K562 (cell line): Measurements from ENCODE around the gene SPPL3. TPM values are rescaled to one million over a fixed set of nuclear protein-coding genes. Genes with fewer than 3 reads are reported as not detected.

Experiments used
- ATAC-seq: fragments of 200-7000 bp; cut with Tn5 transposase; 3 replicates; pipeline ENCODE4 v1.9.1; 2020; ENCODE audit warnings: moderate library complexity
- BruUV-seq: library from RNA; stranded (reverse); fragments of 400-500 nt; replicated peaks from 2 replicates; lab custom pipeline; 2021; lab: Mats Ljungman, UMichigan
- CTCF ChIA-PET: fragments of 300-600 bp; formaldehyde crosslinking; extraction: SDS; loops from one replicate; lab custom pipeline; 2021; ENCODE audit warnings: low intra/inter-chr PET ratio; lab: Yijun Ruan, JAX
- POLR2A ChIA-PET: fragments of 300-600, 350-650 bp; sonication (Branson Sonifier 250); formaldehyde crosslinking; extraction: SDS; loops from one replicate; lab custom pipeline; 2021; ENCODE audit warnings: antibody characterized with exemption, inconsistent platforms; lab: Yijun Ruan, JAX
- DNase-seq, 4 experiments: peaks; one replicate each; pipeline versions ENCODE4 v3.0.0 to v3.0.0-alpha.2; 2011 to 2018; ENCODE audit warnings: low spot score in 3 of 4, mixed read lengths in 3 of 4; ENCODE audit errors: extremely low read depth in 1 of 4
- FAIRE-seq: peaks from 2 replicates; lab custom pipeline; 2011; peaks lifted over from hg19 to GRCh38; lab: Jason Lieb, UNC
- H2AFZ ChIP-seq: 2 replicates; pipeline ENCODE4 v1.6.0; 2011; ENCODE audit warnings: low read depth, low read length, control low read depth, inconsistent platforms
- H3K27ac ChIP-seq: fragments of 200-600 bp; 3 replicates; pipeline ENCODE4 v1.8.0; 2011; ENCODE audit warnings: low read depth, mild to moderate bottlenecking, control low read depth, inconsistent platforms, low read length, moderate library complexity, mixed read lengths; ENCODE audit errors: extremely low read depth
- H3K27me3 ChIP-seq, 2 experiments: fragments of 300-600 bp in 1 of 2; 2 replicates in 1 of 2; 3 replicates in 1 of 2; pipeline versions ENCODE4 v1.6.0 to v1.8.0; 2011; ENCODE audit warnings: inconsistent platforms in 2 of 2, low read length in 2 of 2, mild to moderate bottlenecking in 1 of 2, mixed read lengths in 1 of 2, moderate library complexity in 1 of 2; ENCODE audit not compliant: control insufficient read depth in 2 of 2, insufficient read depth in 2 of 2
- H3K36me3 ChIP-seq: fragments of 300-600 bp; 3 replicates; pipeline ENCODE4 v1.8.0; 2011; ENCODE audit warnings: mild to moderate bottlenecking, low read length, inconsistent platforms; ENCODE audit not compliant: control insufficient read depth, insufficient read depth
- H3K4me1 ChIP-seq, 2 experiments: fragments of 200-600 bp in 1 of 2; replicated peaks in 1 of 2; 2 replicates in 1 of 2; 3 replicates in 1 of 2; pipeline versions ENCODE4 v1.5.1 to v1.8.0; 2011; ENCODE audit warnings: inconsistent platforms in 2 of 2, low read length in 2 of 2, mild to moderate bottlenecking in 1 of 2, mixed read lengths in 1 of 2, moderate library complexity in 1 of 2; ENCODE audit not compliant: control insufficient read depth in 2 of 2, insufficient read depth in 2 of 2
- H3K4me2 ChIP-seq: 2 replicates; pipeline ENCODE4 v1.6.1; 2011; ENCODE audit warnings: low read length, control low read depth, inconsistent platforms, mixed read lengths; ENCODE audit not compliant: insufficient read depth
- H3K4me3 ChIP-seq: fragments of 200-600 bp; sonication (generic), shearing (Covaris generic); 2 replicates; pipeline ENCODE4 v1.5.1; 2016; ENCODE audit warnings: control low read depth, inconsistent platforms
- H3K79me2 ChIP-seq: fragments of 200-600 bp; 3 replicates; pipeline ENCODE4 v1.8.0; 2011; ENCODE audit warnings: low read length, inconsistent platforms; ENCODE audit not compliant: control insufficient read depth, insufficient read depth
- H3K9ac ChIP-seq, 2 experiments: 2 replicates each; pipeline versions ENCODE4 v1.6.0 to v1.6.1; 2011; ENCODE audit warnings: low read depth in 2 of 2, low read length in 2 of 2, control low read depth in 1 of 2, inconsistent platforms in 1 of 2, mild to moderate bottlenecking in 1 of 2, mixed read lengths in 1 of 2; ENCODE audit not compliant: insufficient read depth in 1 of 2
- H3K9me1 ChIP-seq: one replicate; pipeline ENCODE4 v1.6.0; 2011; ENCODE audit warnings: inconsistent platforms, mild to moderate bottlenecking, low read length, moderate library complexity; ENCODE audit not compliant: control insufficient read depth, insufficient read depth
- H3K9me3 ChIP-seq: replicated peaks from 2 replicates; pipeline ENCODE4 v1.5.1; 2011; ENCODE audit warnings: low read depth, low read length, inconsistent platforms; ENCODE audit not compliant: control insufficient read depth, insufficient read depth
- H4K20me1 ChIP-seq: replicated peaks from 2 replicates; pipeline ENCODE4 v1.6.1; 2011; ENCODE audit warnings: low read length, inconsistent platforms, mixed read lengths; ENCODE audit not compliant: control insufficient read depth, insufficient read depth
- BCOR ChIP-seq: fragments of 450-650 bp; IDR thresholded peaks from 2 replicates; pipeline ENCODE4 v1.6.1; 2016
- ESRRB ChIP-seq: fragments of 250-450 bp; sonication (Bioruptor Pico); IDR thresholded peaks from 2 replicates; pipeline ENCODE4 v1.5.0; 2020; ENCODE audit warnings: mild to moderate bottlenecking, moderate library complexity, borderline replicate concordance
- GABPA ChIP-seq: fragments of 200-800 bp; sonication (Bioruptor generic); conservative IDR thresholded peaks from 2 replicates; pipeline ENCODE4 v1.6.1; 2016; ENCODE audit warnings: low read depth, missing genetic modification characterization, missing compliant biosample characterization
- RAD21 ChIP-seq, 2 experiments: fragments of 250-450 bp in 1 of 2; fragments of 450-650 bp in 1 of 2; sonication (Bioruptor Pico) in 1 of 2; formaldehyde crosslinking in 1 of 2; IDR thresholded peaks in 1 of 2; conservative IDR thresholded peaks in 1 of 2; 2 replicates each; pipeline versions ENCODE4 v1.4.0 to v1.8.0; 2020 to 2022; ENCODE audit warnings: mild to moderate bottlenecking in 2 of 2, moderate library complexity in 1 of 2
- RBM25 ChIP-seq: fragments of 200-400 bp; formaldehyde crosslinking; IDR thresholded peaks from 2 replicates; pipeline ENCODE4 v1.6.1; 2018; ENCODE audit warnings: low read length, low read depth, moderate library complexity; ENCODE audit not compliant: severe bottlenecking
- SMARCA5 ChIP-seq: fragments of 450-650 bp; IDR thresholded peaks from 2 replicates; pipeline ENCODE4 v1.6.1; 2016
- ZNF121 ChIP-seq: sonication (generic); formaldehyde crosslinking; conservative IDR thresholded peaks from 2 replicates; pipeline ENCODE4 v1.8.0; 2022; ENCODE audit warnings: missing genetic modification reagents
- ZNF134 ChIP-seq: fragments of 250-450 bp; sonication (Bioruptor Pico); conservative IDR thresholded peaks from 2 replicates; pipeline ENCODE4 v1.4.0; 2020
- WGBS: fragments of 100-300 bp; shearing (Covaris generic); methylation state at CpG from one replicate; pipeline ENCODE4 v1.1.6; 2016; ENCODE audit warnings: low coverage, mixed read lengths; ENCODE audit not compliant: insufficient coverage; ENCODE audit errors: missing lambda C conversion rate; 5-methylcytosine and 5-hydroxymethylcytosine counted together
- in situ Hi-C: fragments of 300-500 bp; cut with MboI; formaldehyde crosslinking; loops from 4 replicates; pipeline ENCODE4 v1.15.0; 2018; ENCODE audit warnings: inconsistent platforms, mixed read lengths
- intact Hi-C: fragments of 100-400 bp; cut with micrococcal nuclease; formaldehyde crosslinking; loops from 2 replicates; pipeline ENCODE4 v1.14.2; 2022
- polyA plus RNA-seq, 8 experiments: library from polyadenylated mRNA; depleted of rRNA in 4 of 8; stranded (reverse) in 5 of 8; unstranded in 3 of 8; fragments of >200 nt; fragmentation: Nextera tagmentation in 2 of 8; fragmentation: Illumina TruSeq in 1 of 8; extraction: Ambion mirVana in 2 of 8; extraction: Trizol in 1 of 8; gene quantifications; 2 replicates each; pipeline versions ENCODE4 v1.2.1 to v1.2.3, GENCODE V29; 2011 to 2014; ENCODE audit warnings: inconsistent platforms in 1 of 8, missing spikeins in 1 of 8
- total RNA-seq, 7 experiments: library from RNA; depleted of rRNA in 6 of 7; stranded (reverse); fragments of >200 nt in 6 of 7; fragmentation: Illumina TruSeq in 2 of 7; extraction: Trizol in 2 of 7; gene quantifications; 2 replicates each; pipeline versions ENCODE4 v1.2.1 to v1.2.3, GENCODE V29; 2011 to 2021; ENCODE audit warnings: low replicate concordance in 1 of 7
- TF ChIP-seq, protein P1 (sequence below): sonication (generic); formaldehyde crosslinking; IDR thresholded peaks from 2 replicates; pipeline ENCODE4 v1.8.1; 2023; ENCODE audit warnings: mild to moderate bottlenecking, missing genetic modification reagents
- TF ChIP-seq, protein P2 (sequence below), 2 experiments: IDR thresholded peaks; 2 replicates each; pipeline ENCODE4 v1.6.1; 2012; ENCODE audit warnings: improper control_type of control experiment in 2 of 2, low read depth in 2 of 2, low read length in 2 of 2, borderline replicate concordance in 1 of 2
- TF ChIP-seq, protein P3 (sequence below), 3 experiments: IDR thresholded peaks in 2 of 3; conservative IDR thresholded peaks in 1 of 3; 2 replicates each; pipeline ENCODE4 v1.5.1; 2011 to 2012; ENCODE audit warnings: low read length in 3 of 3, mild to moderate bottlenecking in 3 of 3, control low read depth in 2 of 3, improper control_type of control experiment in 1 of 3, inconsistent platforms in 1 of 3, low read depth in 1 of 3, mixed read lengths in 1 of 3, moderate library complexity in 1 of 3; ENCODE audit not compliant: insufficient read depth in 2 of 3

The SPPL3 gene
- total and polyA plus RNA-seq, 9 of the 15 experiments (the other 6 are each of a cell fraction or from before 2014, with no cell fraction given): 2.9 to 32.1 (median 7.1) TPM

DNA sequence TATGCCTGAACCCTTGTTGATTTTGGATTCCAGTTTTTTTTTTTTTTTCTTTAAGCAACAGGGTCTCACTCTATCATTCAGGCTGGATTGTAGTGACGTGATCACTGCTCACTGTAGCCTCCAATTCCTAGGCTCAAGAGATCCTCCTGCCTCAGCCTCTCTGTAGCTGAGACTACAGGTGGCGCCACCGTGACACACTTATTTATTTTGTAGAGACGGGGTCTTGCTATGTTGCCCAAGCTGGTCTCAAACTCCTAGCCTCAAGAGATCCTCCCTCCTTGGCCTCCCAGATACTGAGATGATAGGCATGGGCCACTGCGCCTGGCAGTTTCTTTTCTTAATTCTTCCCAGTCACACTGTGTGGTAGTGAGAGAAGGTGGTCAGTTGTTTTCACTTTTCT is 153.4 kb downstream of the SPPL3 start:
- Histone ChIP-seq H3K79me2 (no peaks in the 10 kb centered on the region), H3K4me2 (no peak overlapping the region), H4K20me1 (no peaks in the 10 kb centered on the region), H3K27ac (no peak overlapping the region), H3K36me3 (no peaks in the 10 kb centered on the region), H3K27me3 (no peaks in the 10 kb centered on the region), H2AFZ (no peak overlapping the region), H3K4me1 (peaks cover 3 to 5% of the 10 kb centered on the region in 2 experiments; a peak in 2 of 5 replicates), H3K9ac (no peak overlapping the region), H3K9me1 (no peaks in the 10 kb centered on the region), H3K4me3 (no peak overlapping the region), H3K9me3 (no peaks in the 10 kb centered on the region)
- BruUV-seq: no TSS peak
- peak; percentile 61 for TF ChIP-seq ZNF121 (CRISPR knock-in tag)
- TF ChIP-seq, protein P1, sequence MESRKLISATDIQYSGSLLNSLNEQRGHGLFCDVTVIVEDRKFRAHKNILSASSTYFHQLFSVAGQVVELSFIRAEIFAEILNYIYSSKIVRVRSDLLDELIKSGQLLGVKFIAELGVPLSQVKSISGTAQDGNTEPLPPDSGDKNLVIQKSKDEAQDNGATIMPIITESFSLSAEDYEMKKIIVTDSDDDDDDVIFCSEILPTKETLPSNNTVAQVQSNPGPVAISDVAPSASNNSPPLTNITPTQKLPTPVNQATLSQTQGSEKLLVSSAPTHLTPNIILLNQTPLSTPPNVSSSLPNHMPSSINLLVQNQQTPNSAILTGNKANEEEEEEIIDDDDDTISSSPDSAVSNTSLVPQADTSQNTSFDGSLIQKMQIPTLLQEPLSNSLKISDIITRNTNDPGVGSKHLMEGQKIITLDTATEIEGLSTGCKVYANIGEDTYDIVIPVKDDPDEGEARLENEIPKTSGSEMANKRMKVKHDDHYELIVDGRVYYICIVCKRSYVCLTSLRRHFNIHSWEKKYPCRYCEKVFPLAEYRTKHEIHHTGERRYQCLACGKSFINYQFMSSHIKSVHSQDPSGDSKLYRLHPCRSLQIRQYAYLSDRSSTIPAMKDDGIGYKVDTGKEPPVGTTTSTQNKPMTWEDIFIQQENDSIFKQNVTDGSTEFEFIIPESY (CRISPR knock-in tag): peak; percentile 67
- no peak for TF ChIP-seq GABPA (tag)
- TF ChIP-seq, protein P2, sequence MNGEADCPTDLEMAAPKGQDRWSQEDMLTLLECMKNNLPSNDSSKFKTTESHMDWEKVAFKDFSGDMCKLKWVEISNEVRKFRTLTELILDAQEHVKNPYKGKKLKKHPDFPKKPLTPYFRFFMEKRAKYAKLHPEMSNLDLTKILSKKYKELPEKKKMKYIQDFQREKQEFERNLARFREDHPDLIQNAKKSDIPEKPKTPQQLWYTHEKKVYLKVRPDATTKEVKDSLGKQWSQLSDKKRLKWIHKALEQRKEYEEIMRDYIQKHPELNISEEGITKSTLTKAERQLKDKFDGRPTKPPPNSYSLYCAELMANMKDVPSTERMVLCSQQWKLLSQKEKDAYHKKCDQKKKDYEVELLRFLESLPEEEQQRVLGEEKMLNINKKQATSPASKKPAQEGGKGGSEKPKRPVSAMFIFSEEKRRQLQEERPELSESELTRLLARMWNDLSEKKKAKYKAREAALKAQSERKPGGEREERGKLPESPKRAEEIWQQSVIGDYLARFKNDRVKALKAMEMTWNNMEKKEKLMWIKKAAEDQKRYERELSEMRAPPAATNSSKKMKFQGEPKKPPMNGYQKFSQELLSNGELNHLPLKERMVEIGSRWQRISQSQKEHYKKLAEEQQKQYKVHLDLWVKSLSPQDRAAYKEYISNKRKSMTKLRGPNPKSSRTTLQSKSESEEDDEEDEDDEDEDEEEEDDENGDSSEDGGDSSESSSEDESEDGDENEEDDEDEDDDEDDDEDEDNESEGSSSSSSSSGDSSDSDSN (IDR thresholded peaks at IDR 0.05; ENCODE audit: borderline replicate concordance in 1 of 2, low read depth in 2 of 2, low read length in 2 of 2): no peak
- peak; percentile 41; the same call in 1 of the 2 replicates for TF ChIP-seq BCOR
- peak; percentile 17 for TF ChIP-seq RBM25
- TF ChIP-seq, protein P3, sequence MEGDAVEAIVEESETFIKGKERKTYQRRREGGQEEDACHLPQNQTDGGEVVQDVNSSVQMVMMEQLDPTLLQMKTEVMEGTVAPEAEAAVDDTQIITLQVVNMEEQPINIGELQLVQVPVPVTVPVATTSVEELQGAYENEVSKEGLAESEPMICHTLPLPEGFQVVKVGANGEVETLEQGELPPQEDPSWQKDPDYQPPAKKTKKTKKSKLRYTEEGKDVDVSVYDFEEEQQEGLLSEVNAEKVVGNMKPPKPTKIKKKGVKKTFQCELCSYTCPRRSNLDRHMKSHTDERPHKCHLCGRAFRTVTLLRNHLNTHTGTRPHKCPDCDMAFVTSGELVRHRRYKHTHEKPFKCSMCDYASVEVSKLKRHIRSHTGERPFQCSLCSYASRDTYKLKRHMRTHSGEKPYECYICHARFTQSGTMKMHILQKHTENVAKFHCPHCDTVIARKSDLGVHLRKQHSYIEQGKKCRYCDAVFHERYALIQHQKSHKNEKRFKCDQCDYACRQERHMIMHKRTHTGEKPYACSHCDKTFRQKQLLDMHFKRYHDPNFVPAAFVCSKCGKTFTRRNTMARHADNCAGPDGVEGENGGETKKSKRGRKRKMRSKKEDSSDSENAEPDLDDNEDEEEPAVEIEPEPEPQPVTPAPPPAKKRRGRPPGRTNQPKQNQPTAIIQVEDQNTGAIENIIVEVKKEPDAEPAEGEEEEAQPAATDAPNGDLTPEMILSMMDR (IDR thresholded peaks at IDR 0.05 in 2 of 3, conservative IDR thresholded peaks at IDR 0.05 in 1 of 3; ENCODE audit: insufficient read depth in 2 of 3, low read depth in 1 of 3, low read length in 3 of 3): peak in 1 of 3 experiments; percentile 21; a peak in 2 of 6 replicates
- TF ChIP-seq ZNF134 (CRISPR knock-in tag): no peak
- 0 out of 2 replicates have a peak, but pooled peaks have one; percentile 41 for TF ChIP-seq SMARCA5
- TF ChIP-seq RAD21 (CRISPR knock-in tag; conservative IDR thresholded peaks at IDR 0.05 in 1 of 2, IDR thresholded peaks at IDR 0.05 in 1 of 2): peak in 1 of 2 experiments; percentile 39; a peak in 2 of 4 replicates
- TF ChIP-seq ESRRB (CRISPR knock-in tag): no peak
- 62% methylated on average over 5 of the region's 5 CpGs for WGBS
- ATAC-seq (no peak), FAIRE-seq (no peak), DNase-seq (peak in 1 of 4 experiments; percentile 17)
- CTCF ChIA-PET: interaction anchor here (0.6 kb wide), 1 partner anchor 104 kb away, joined by 6 read pairs; no protein-coding TSS in a partner anchor
- in situ Hi-C loops (no loop called here), intact Hi-C loops (loop anchor here (2.0 kb wide), 1 partner anchor 220 kb away; no protein-coding TSS in a partner anchor)
- POLR2A ChIA-PET: interaction anchor here (0.7 to 0.9 kb wide), 5 partner anchors 10 to 267 kb away, joined by 3 to 4 read pairs (median 3); no protein-coding TSS in a partner anchor
